ENCODE measurements around the gene GATAD2B. TPM values are rescaled to one million over a fixed set of nuclear protein-coding genes. Genes with fewer than 3 reads are reported as not detected.

The GATAD2B gene
- total RNA-seq, 1 experiment from 2014 or later = 46.9 TPM

DNA sequence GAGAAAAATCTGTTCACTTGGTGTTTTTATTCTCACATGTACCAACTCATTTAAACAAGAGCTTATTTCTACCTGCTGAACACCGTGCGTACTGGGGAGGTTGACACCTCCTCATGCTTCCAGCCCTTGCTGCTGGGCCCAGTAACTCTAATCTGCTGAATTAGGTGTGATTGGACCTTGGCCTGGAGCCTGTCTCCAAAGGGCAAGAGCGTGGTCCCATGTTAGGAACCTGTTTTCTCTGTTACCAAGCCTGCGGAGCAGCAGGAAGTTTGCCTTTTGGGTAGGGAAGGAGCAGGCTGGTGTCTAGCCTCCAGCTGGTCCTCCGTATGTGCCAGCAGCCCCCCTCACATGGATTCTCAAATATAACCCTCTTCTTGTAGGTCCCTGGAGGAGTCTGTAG, 158.5 kb downstream of the GATAD2B start:
- POLR2A ChIA-PET = interaction anchor here (0.6 kb wide), 1 partner anchor 131 kb away, joined by 9 read pairs; no protein-coding TSS in a partner anchor
- ATAC-seq (no peak), DNase-seq (ENCODE audit: low spot score) (no peak)
- TF ChIP-seq, protein P1, sequence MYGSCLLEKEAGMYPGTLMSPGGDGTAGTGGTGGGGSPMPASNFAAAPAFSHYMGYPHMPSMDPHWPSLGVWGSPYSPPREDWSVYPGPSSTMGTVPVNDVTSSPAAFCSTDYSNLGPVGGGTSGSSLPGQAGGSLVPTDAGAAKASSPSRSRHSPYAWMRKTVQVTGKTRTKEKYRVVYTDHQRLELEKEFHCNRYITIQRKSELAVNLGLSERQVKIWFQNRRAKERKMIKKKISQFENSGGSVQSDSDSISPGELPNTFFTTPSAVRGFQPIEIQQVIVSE (CRISPR knock-in tag; IDR thresholded peaks at IDR 0.05; ENCODE audit: borderline replicate concordance) = no peak
- TF ChIP-seq, protein P2, sequence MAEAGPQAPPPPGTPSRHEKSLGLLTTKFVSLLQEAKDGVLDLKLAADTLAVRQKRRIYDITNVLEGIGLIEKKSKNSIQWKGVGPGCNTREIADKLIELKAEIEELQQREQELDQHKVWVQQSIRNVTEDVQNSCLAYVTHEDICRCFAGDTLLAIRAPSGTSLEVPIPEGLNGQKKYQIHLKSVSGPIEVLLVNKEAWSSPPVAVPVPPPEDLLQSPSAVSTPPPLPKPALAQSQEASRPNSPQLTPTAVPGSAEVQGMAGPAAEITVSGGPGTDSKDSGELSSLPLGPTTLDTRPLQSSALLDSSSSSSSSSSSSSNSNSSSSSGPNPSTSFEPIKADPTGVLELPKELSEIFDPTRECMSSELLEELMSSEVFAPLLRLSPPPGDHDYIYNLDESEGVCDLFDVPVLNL (CRISPR knock-in tag; IDR thresholded peaks at IDR 0.05; ENCODE audit: borderline replicate concordance, low read depth) = no peak
- TF ChIP-seq NFATC4 (CRISPR knock-in tag; IDR thresholded peaks at IDR 0.05) (no peak), ELF4 (CRISPR knock-in tag; IDR thresholded peaks at IDR 0.05; ENCODE audit: low read depth) (no peak), FOXP1 (CRISPR knock-in tag; IDR thresholded peaks at IDR 0.05; ENCODE audit: borderline replicate concordance) (no peak), ETV6 (CRISPR knock-in tag; IDR thresholded peaks at IDR 0.05) (no peak), ZNF263 (CRISPR knock-in tag; IDR thresholded peaks at IDR 0.05; ENCODE audit: low read depth) (no peak), IRF2 (CRISPR knock-in tag; IDR thresholded peaks at IDR 0.05; ENCODE audit: borderline replicate concordance, low read depth) (no peak), MXD4 (CRISPR knock-in tag; IDR thresholded peaks at IDR 0.05; ENCODE audit: borderline replicate concordance) (no peak), SP1 (CRISPR knock-in tag; conservative IDR thresholded peaks at IDR 0.05) (no peak), SMAD3 (CRISPR knock-in tag; IDR thresholded peaks at IDR 0.05; ENCODE audit: borderline replicate concordance) (no peak), ZNF416 (CRISPR knock-in tag; IDR thresholded peaks at IDR 0.05) (no peak), JUN (CRISPR knock-in tag; IDR thresholded peaks at IDR 0.05) (no peak), USF1 (CRISPR knock-in tag; IDR thresholded peaks at IDR 0.05) (no peak), HMGA2 (CRISPR knock-in tag; IDR thresholded peaks at IDR 0.05) (no peak), NFYB (CRISPR knock-in tag; conservative IDR thresholded peaks at IDR 0.05; ENCODE audit: low read depth) (no peak), FOXJ3 (CRISPR knock-in tag; IDR thresholded peaks at IDR 0.05; ENCODE audit: borderline replicate concordance) (no peak)
- TF ChIP-seq, protein P3, sequence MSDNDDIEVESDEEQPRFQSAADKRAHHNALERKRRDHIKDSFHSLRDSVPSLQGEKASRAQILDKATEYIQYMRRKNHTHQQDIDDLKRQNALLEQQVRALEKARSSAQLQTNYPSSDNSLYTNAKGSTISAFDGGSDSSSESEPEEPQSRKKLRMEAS (CRISPR knock-in tag; IDR thresholded peaks at IDR 0.05) = no peak
- TF ChIP-seq, protein P4, sequence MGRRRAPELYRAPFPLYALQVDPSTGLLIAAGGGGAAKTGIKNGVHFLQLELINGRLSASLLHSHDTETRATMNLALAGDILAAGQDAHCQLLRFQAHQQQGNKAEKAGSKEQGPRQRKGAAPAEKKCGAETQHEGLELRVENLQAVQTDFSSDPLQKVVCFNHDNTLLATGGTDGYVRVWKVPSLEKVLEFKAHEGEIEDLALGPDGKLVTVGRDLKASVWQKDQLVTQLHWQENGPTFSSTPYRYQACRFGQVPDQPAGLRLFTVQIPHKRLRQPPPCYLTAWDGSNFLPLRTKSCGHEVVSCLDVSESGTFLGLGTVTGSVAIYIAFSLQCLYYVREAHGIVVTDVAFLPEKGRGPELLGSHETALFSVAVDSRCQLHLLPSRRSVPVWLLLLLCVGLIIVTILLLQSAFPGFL (CRISPR knock-in tag; IDR thresholded peaks at IDR 0.05; ENCODE audit: borderline replicate concordance) = no peak
- TF ChIP-seq, protein P5, sequence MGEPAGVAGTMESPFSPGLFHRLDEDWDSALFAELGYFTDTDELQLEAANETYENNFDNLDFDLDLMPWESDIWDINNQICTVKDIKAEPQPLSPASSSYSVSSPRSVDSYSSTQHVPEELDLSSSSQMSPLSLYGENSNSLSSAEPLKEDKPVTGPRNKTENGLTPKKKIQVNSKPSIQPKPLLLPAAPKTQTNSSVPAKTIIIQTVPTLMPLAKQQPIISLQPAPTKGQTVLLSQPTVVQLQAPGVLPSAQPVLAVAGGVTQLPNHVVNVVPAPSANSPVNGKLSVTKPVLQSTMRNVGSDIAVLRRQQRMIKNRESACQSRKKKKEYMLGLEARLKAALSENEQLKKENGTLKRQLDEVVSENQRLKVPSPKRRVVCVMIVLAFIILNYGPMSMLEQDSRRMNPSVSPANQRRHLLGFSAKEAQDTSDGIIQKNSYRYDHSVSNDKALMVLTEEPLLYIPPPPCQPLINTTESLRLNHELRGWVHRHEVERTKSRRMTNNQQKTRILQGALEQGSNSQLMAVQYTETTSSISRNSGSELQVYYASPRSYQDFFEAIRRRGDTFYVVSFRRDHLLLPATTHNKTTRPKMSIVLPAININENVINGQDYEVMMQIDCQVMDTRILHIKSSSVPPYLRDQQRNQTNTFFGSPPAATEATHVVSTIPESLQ (CRISPR knock-in tag; IDR thresholded peaks at IDR 0.05) = no peak
- H3K4me1 Mint-ChIP-seq = peaks cover 2% of the 10 kb centered on the region; the same call in 1 of the 2 replicates
- H3K9me3 Mint-ChIP-seq = no peaks in the 10 kb centered on the region
- CTCF ChIA-PET = interaction anchor here (0.8 to 1.7 kb wide), 2 partner anchors 84 to 86 kb away, joined by 4 to 5 read pairs; partner anchors contain the start of gene NPR1
- no peaks in the 10 kb centered on the region for H3K27me3 Mint-ChIP-seq (ENCODE audit: low read depth)
- peaks cover 86% of the 10 kb centered on the region for H3K36me3 Mint-ChIP-seq
- no peak overlapping the region for H3K27ac Mint-ChIP-seq
- H3K4me3 Mint-ChIP-seq = no peak overlapping the region

All from WTC11 (cell line).